GM18868 (cell line): ENCODE measurements around the gene LDLRAP1.
"Not testable (repeated sequence)": the region's sequence is repeated elsewhere in the genome, so short reads cannot be mapped to it uniquely, and the experiment has no call there.

ENCODE experiments used
- ATAC-seq: cut with Tn5 transposase; IDR thresholded peaks from one replicate; pipeline ENCODE4 v1.9.1; 2021; ENCODE audit warnings: mild to moderate bottlenecking, moderate library complexity; ENCODE audit not compliant: unreplicated experiment

LDLRAP1 gene

GRCh38 chr1:25599969-25600610, 56.7 kb downstream of the LDLRAP1 start:
- ATAC-seq = no peak

DNA sequence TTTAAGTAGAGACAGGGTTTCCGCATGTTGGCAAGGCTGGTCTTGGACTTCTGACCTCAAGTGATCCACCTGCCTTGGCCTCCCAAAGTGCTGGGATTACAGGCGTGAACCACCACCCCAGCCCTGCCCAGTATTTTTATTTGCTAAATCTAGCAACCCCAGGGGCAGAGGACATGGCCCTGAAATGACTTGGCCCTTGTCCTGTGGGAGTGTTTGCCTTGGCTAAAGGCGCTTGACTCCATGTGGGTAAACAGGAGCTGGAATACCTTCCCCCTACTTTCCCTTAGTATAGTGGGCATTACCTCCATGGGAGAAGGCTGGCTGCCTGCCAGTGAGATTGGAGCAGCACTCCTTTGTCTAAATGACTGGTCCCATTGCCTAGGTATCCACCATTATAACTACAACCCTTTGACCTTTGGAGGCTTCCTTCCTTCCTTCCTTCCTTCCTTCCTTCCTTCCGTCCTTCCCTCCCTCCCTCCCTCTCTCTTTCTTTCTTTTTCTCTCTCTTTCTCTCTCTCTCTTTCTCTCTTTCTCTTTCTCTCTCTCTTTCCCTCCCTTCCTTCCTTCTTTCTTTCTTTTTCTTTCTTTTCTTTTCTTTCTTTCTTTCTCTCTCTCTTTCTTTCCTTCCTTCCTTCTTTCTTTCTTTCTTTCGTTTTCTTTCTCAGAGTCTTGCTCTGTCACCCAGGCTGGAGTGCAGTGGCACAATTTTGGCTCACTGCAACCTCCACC, 57.7 kb downstream of the LDLRAP1 start:
- not testable (repeated sequence) for ATAC-seq

DNA sequence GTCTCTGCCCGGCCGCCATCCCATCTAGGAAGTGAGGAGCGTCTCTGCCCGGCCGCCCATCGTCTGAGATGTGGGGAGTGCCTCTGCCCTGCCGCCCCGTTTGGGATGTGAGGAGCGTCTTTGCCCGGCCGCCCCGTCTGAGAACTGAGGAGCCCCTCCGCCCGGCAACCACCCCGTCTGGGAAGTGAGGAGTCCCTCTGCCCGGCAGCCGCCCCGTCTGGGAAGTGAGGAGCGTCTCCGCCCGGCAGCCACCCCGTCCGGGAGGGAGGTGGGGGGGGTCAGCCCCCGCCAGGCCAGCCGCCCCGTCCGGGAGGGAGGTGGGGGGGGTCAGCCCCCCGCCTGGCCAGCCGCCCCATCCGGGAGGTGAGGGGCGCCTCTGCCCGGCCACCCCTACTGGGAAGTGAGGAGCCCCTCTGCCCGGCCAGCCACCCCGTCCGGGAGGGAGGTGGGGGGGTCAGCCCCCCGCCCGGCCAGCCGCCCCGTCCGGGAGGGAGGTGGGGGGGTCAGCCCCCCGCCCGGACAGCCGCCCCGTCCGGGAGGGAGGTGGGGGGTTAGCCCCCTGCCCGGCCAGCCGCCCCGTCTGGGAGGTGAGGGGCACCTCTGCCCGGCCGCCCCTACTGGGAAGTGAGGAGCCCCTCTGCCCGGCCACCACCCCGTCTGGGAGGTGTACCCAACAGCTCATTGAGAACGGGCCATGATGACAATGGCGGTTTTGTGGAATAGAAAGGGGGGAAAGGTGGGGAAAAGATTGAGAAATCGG, 60.6 kb downstream of the LDLRAP1 start:
- ATAC-seq = not testable (repeated sequence)

GRCh38 chr1:25607123-25607522, 63.7 kb downstream of the LDLRAP1 start:
- ATAC-seq = no peak

DNA sequence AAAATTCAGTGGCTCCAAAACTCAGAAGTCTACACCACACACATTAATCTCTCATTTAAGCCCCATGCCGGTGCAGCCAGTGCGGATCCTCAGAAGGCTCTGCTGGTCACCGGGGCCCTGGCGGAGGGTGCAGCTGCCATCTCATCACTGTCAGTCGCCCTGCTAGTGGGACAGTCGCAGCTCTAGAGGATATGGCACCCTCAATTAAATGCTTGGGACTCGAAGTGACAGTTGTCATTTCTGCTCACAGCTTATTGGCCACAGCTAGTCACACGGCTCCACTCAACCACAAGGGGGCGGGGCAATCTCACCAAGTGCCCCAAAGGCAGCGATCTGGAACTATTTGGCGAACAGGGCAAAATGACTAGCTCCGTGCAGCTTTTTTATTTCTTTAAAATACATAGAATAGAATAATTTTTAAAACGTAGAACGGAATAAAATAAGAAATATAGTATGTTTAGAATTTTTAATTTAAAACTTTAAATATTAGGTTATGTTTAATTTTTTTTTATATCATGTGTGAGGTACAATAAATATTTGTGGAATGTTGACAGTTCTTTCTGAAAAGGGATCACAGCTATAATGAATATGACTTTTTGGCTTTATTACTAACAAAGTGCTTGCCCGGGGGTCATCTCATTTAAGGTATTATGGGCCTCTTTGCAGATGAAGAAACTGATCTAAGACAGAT, 65.2 kb downstream of the LDLRAP1 start:
- ATAC-seq = peak; percentile 77

GRCh38 chr1:25609921-25610320, 66.5 kb downstream of the LDLRAP1 start:
- ATAC-seq = no peak

- ATAC-seq = no peak
Measured at GRCh38 chr1:25610822-25611630, 67.6 kb downstream of the LDLRAP1 start.

DNA sequence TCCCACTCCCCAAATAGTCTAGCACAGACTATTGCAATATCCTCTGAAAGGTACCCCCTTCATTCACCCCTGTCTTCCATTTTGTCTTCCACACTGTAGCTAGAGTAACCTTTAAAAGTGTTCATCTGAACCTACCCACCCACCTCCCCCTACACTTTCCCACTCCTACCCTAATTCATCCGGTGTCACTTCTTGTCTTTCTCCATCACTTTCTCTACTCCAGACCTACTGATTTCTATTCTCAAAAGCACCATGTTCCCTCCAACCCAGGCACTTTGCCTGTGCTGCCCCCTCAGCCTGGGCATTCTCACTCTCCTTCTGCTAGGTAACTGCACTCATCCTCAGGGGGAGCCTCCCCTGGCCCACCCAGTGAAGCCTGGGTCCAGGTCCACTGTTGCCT, 68.4 kb downstream of the LDLRAP1 start:
- ATAC-seq = no peak

DNA sequence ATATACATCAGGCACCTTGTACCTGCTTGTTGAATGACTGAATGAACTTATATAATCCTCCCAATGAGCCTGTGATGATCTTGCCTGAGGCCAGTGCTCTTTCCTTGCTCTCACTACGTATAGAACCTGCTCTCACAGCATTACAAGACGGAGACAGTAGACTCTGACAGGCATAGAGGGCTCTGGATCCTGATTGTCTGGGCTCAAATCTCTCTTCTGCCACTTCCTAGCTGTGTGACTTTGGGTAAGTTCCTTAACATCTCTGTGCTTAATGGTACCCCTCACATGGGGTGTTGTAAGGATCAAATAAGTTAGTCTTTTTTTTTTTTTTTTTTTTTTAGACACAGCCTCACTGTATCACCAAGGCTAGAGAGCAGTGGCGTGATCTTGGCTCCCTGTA, 69.0 kb downstream of the LDLRAP1 start:
- no peak for ATAC-seq

GRCh38 chr1:25613091-25613490, 69.7 kb downstream of the LDLRAP1 start:
- no peak for ATAC-seq

- ATAC-seq = no peak
Measured at GRCh38 chr1:25614501-25615171, 71.2 kb downstream of the LDLRAP1 start.

DNA sequence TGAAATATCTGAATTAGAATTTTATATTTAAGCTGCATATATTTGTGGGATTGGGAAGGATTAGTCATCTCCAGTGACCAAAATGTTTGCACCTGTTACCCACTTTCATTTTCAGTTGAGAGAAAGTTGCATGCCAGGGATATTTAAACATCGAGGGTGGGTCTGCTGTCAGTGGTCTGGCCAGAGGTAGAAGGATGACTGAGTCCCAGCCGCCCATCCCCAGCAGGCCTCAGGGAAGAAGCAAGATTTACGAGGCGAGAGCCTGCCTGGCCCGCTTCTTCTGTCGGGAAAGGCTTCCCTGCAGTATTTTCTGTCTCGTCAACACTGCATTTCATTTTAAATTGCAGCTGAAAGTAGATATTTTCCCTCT, 71.8 kb downstream of the LDLRAP1 start:
- no peak for ATAC-seq

DNA sequence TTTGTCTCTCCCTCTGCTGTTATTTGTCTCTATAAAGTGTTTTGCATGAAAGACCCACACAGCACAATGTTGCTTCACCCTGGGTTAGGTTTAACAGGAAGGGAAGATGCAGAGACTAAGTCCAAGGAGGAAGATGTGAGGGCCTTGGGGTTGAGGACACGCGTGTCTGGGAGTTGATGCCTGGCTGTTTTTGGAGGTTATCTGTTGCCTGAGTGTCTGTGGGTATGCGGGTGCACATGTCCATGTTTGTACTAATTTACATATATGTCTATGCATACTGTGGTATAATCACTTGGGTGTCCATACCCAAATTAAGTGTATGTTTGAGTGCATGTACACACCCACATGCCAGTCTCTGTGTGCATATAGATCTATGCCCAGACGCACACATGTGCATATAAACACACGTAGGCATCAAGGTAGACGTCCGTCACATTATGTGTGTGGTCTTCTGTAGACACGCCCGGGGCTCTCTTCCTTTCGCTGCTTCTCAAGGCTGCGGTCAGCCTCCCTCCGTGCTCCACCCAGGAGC, 72.2 kb downstream of the LDLRAP1 start:
- ATAC-seq = no peak

- ATAC-seq = peak; percentile 57
Measured at GRCh38 chr1:25616095-25616986, 72.9 kb downstream of the LDLRAP1 start, which contains the start of gene MAN1C1. MAN1C1 (plus strand) TSS chr1:25616791; CDS start chr1:25617798, 1,007 bp downstream.

DNA sequence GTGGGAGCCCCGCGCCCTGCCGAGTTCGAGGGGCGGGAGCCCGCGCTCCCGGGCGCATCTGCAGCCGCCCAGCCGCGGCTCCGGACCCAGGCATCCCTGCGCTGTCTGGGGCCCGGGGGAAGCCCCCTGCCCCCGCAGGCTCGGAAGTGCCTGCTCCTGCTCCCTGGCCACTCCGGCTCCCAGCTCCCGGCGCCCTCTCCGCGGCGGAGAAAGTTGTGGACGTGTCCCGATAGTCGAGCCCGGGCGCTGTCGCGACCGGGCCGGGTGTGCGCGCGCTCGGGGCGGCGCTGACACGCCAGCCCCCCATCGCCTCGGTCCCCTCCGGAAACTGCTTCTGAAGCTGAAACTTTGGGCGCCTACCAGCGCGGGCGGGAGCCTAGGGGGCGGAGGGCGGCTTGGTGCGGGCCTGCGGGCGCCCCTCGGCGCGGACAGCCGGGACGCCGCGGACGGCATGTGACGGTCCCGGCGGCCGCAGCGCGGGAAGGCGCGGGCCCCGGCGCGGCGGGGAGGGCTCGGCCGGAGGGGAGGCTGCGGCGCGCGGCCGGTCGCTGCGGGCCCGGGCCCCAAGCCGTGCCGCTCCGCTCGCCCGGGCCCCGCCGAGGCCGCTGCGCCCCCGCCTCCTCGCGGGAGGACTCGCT, 73.7 kb downstream of the LDLRAP1 start:
- no peak for ATAC-seq

DNA sequence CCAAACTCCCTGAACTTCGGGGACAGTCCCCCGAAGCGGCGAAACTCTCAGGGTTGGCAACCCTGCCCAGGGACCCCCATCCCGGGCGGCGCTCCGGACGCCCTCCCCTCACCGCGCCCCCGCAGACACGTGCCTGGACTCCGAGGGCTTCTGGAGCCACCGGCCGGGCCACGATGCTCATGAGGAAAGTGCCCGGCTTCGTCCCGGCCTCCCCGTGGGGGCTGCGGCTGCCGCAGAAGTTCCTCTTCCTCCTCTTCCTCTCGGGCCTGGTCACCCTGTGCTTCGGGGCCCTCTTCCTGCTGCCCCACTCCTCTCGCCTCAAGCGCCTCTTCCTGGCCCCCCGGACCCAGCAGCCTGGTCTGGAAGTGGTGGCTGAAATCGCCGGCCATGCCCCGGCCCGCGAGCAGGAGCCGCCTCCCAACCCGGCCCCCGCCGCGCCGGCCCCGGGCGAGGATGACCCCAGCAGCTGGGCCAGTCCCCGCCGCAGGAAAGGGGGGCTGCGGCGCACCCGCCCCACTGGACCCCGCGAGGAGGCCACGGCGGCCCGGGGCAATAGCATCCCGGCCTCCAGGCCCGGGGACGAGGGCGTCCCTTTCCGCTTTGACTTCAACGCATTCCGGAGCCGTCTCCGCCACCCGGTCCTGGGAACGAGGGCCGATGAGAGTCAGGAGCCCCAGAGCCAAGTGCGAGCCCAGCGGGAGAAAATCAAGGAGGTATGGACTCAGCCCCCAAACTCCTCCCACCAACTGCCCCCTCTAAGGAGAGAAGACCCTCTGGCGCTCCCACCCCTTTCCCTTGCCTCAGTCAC, 74.4 kb downstream of the LDLRAP1 start:
- no peak for ATAC-seq

DNA sequence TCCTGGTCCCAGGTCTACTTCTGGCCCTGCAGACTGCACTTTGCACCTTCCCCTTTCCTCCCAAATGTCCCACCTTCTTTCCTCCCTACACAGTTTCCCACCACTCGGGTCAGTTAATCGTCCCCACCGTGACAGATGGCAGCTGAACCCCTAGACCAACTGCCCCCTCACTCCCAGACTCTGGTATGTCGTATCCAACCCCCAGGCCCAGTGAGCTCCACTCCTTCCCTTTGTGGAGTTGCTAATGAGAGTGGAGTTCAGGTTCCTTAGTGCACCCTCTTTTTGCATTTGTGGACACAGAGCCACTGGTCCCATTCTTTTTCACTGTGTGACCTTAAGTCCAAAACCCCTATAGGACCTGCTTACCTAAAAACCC, 75.0 kb downstream of the LDLRAP1 start:
- ATAC-seq = no peak
